Neural progenitor cell (in vitro differentiated cells): ENCODE data around the gene CIAPIN1.

Source experiments
- EZH2 ChIP-seq: fragments of 200-600 bp; sonication (generic); IDR thresholded peaks from 2 replicates; pipeline ENCODE4 v1.6.1; 2017; ENCODE audit warnings: antibody characterized with exemption, mild to moderate bottlenecking, moderate library complexity
- EZH2phosphoT487 ChIP-seq: fragments of 200-600 bp; sonication (generic); IDR thresholded peaks from 2 replicates; pipeline ENCODE4 v1.6.1; 2017; ENCODE audit warnings: antibody characterized with exemption
- TF ChIP-seq, protein P1 (sequence below): fragments of 200-600 bp; sonication (generic); IDR thresholded peaks from 2 replicates; pipeline ENCODE4 v1.5.1; 2017; ENCODE audit warnings: antibody characterized with exemption, mild to moderate bottlenecking

DNA sequence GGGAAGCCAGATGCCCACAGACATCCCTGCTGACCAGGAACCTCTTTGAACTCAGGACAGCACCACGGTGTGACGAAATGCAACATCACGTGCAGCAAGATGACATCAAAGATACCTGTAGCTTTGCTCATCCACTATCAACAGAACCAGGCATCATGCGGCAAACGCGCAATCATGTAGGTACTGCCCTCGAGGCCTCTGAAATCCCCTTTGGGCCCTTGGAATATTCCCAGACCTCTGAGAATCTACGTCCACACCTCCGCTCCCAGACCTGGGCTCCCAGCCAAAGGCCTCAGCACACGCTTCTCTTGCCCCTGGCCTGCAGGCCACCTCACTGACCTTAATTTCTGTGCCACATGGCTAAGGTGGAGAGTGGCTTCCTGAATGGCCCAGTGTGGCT, 67.6 kb downstream of the CIAPIN1 start:
- TF ChIP-seq, protein P1, sequence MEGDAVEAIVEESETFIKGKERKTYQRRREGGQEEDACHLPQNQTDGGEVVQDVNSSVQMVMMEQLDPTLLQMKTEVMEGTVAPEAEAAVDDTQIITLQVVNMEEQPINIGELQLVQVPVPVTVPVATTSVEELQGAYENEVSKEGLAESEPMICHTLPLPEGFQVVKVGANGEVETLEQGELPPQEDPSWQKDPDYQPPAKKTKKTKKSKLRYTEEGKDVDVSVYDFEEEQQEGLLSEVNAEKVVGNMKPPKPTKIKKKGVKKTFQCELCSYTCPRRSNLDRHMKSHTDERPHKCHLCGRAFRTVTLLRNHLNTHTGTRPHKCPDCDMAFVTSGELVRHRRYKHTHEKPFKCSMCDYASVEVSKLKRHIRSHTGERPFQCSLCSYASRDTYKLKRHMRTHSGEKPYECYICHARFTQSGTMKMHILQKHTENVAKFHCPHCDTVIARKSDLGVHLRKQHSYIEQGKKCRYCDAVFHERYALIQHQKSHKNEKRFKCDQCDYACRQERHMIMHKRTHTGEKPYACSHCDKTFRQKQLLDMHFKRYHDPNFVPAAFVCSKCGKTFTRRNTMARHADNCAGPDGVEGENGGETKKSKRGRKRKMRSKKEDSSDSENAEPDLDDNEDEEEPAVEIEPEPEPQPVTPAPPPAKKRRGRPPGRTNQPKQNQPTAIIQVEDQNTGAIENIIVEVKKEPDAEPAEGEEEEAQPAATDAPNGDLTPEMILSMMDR, result no peak
- TF ChIP-seq EZH2phosphoT487, result no peak
- no peak for TF ChIP-seq EZH2
